Lower leg skin (tissue), 4 donors: ENCODE data around the gene CCDC85C. TPM values are rescaled to one million over a fixed set of nuclear protein-coding genes. Genes with fewer than 3 reads are reported as not detected.

Experiments used
- DNase-seq, 2 donors: peaks; one replicate each; pipeline ENCODE4 v3.0.0-alpha.2; 2019; ENCODE audit warnings: low spot score in 2 of 2
- H3K4me3 ChIP-seq: fragments of 200-600 bp; sonication (generic); 2 replicates; pipeline ENCODE4 v1.5.1; 2017; ENCODE audit warnings: mild to moderate bottlenecking, low read depth; ENCODE audit not compliant: poor library complexity, severe bottlenecking
- CTCF ChIP-seq, 3 donors: fragments of 450-650 bp; IDR thresholded peaks; one replicate each; pipeline ENCODE4 v1.5.1; 2016; ENCODE audit warnings: antibody characterized with exemption in 3 of 3, mild to moderate bottlenecking in 3 of 3, moderate library complexity in 2 of 3
- POLR2A ChIP-seq, 2 donors: fragments of 450-650 bp; IDR thresholded peaks; one replicate each; pipeline ENCODE4 v1.6.1; 2016 to 2017; ENCODE audit warnings: antibody characterized with exemption in 2 of 2, mild to moderate bottlenecking in 1 of 2, moderate library complexity in 1 of 2
- WGBS, 2 donors: methylation state at CpG; one replicate each; pipeline ENCODE4 v1.1.5; 2018; 5-methylcytosine and 5-hydroxymethylcytosine counted together
- intact Hi-C: fragments of 100-400 bp; cut with DNase I; formaldehyde crosslinking; loops from one replicate; pipeline ENCODE4 v1.15.0; 2023; ENCODE audit warnings: low total_unique reads
- total RNA-seq, 4 donors: library from RNA; depleted of rRNA; stranded (reverse); fragments of >200 nt; gene quantifications; one replicate each; pipeline ENCODE4 v1.1.0, GENCODE V29; 2016

CCDC85C gene
- total RNA-seq, 4 donors from 2014 or later = 17.2 to 47.7 (median 33.3) TPM

GRCh38 chr14:99593971-99594841 lies 9.8 kb downstream of the CCDC85C start:
- no peak for DNase-seq
- no peak overlapping the region for H3K4me3 ChIP-seq
- intact Hi-C loops = no loop called here
- TF ChIP-seq CTCF (IDR thresholded peaks at IDR 0.05) (no peak), POLR2A (IDR thresholded peaks at IDR 0.05) (no peak)
- WGBS, 2 donors = 67% methylated on average over 9 of the region's 9 CpGs

GRCh38 chr14:99592933-99593753 lies 10.9 kb downstream of the CCDC85C start:
- no peak for DNase-seq
- WGBS, 2 donors = 81 to 90% methylated on average over 25 to 36 of the region's 36 CpGs
- intact Hi-C loops = no loop called here
- H3K4me3 ChIP-seq = no peak overlapping the region
- no peak for TF ChIP-seq POLR2A (IDR thresholded peaks at IDR 0.05)

- no peak for DNase-seq
- H3K4me3 ChIP-seq = no peak overlapping the region
- WGBS, 2 donors = 74 to 78% methylated on average over 2 of the region's 2 CpGs
- intact Hi-C loops = no loop called here
- TF ChIP-seq CTCF (IDR thresholded peaks at IDR 0.05) (no peak), POLR2A (IDR thresholded peaks at IDR 0.05) (no peak)
These were observed 11.6 kb downstream of the CCDC85C start for GRCh38 chr14:99592394-99592793.

GRCh38 chr14:99590746-99591555 lies 13.1 kb downstream of the CCDC85C start:
- WGBS, 2 donors = 76 to 81% methylated on average over 24 to 25 of the region's 28 CpGs
- no peak for DNase-seq

GRCh38 chr14:99589651-99590530 lies 14.1 kb downstream of the CCDC85C start:
- no peak overlapping the region for H3K4me3 ChIP-seq
- intact Hi-C loops = no loop called here
- no peak for TF ChIP-seq POLR2A (IDR thresholded peaks at IDR 0.05)
- WGBS, 2 donors = 77 to 81% methylated on average over 12 to 17 of the region's 17 CpGs
- DNase-seq = no peak

More at GRCh38 chr14:99590746-99591555, 13.1 kb downstream of the CCDC85C start:
- TF ChIP-seq POLR2A (IDR thresholded peaks at IDR 0.05) (no peak), CTCF (IDR thresholded peaks at IDR 0.05) (no peak)
- intact Hi-C loops = no loop called here
- no peak overlapping the region for H3K4me3 ChIP-seq

- WGBS, 2 donors = 65 to 79% methylated on average over 18 of the region's 18 CpGs
- no peak for DNase-seq
- TF ChIP-seq POLR2A (IDR thresholded peaks at IDR 0.05) = no peak
- TF ChIP-seq CTCF (IDR thresholded peaks at IDR 0.05) = no peak
- intact Hi-C loops = no loop called here
- no peak overlapping the region for H3K4me3 ChIP-seq
These were observed 15.0 kb downstream of the CCDC85C start for GRCh38 chr14:99589031-99589441.
